GM12891 (cell line): ENCODE data around the gene TTC7B.

Experiments
- DNase-seq: peaks from one replicate; pipeline ENCODE4 v3.0.0; 2011; ENCODE audit warnings: low spot score; ENCODE audit not compliant: insufficient read length
- FAIRE-seq: peaks from 2 replicates; lab custom pipeline; 2011; peaks lifted over from hg19 to GRCh38; lab: Jason Lieb, UNC
- PAX5 ChIP-seq: IDR thresholded peaks from 2 replicates; pipeline ENCODE4 v1.6.1; 2011; ENCODE audit warnings: low read length, moderate library complexity, mild to moderate bottlenecking; ENCODE audit not compliant: insufficient read depth, severe bottlenecking
- POLR2A ChIP-seq: IDR thresholded peaks from 2 replicates; pipeline ENCODE4 v1.6.1; 2011; ENCODE audit warnings: low read depth, low read length, control low read depth
- POLR2AphosphoS5 ChIP-seq: IDR thresholded peaks from 2 replicates; pipeline ENCODE4 v1.6.1; 2011; ENCODE audit warnings: low read depth, low read length, control low read depth
- POU2F2 ChIP-seq: IDR thresholded peaks from 2 replicates; pipeline ENCODE4 v1.6.1; 2011; ENCODE audit warnings: low read depth, mild to moderate bottlenecking, control low read depth, low read length, moderate library complexity
- SPI1 ChIP-seq: IDR thresholded peaks from 2 replicates; pipeline ENCODE4 v1.6.1; 2011; ENCODE audit warnings: low read depth, low read length, control low read depth
- TAF1 ChIP-seq: IDR thresholded peaks from 2 replicates; pipeline ENCODE4 v1.6.1; 2011; ENCODE audit warnings: low read depth, low read length, control low read depth

Gene TTC7B

DNA sequence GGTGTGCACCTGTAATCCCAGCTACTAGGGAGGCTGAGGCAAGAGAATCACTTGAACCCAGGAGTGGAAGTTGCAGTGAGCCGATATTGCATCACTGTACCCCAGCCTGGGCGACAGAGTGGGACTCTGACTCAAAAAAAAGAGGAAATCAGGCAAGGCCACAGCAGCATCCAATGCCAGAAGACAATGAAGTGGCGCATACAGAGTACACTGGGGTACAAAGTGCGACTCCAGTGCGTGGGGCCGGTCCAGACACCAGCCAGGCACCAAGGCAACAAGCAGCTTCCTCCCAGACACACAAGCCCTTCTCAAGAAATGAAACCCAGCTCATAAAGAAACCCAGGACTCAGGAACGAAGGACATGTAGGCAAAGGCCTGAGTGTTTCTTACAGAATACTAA lies 28.2 kb downstream of the TTC7B start:
- TF ChIP-seq TAF1 (no peak), POLR2A (no peak), POU2F2 (no peak), SPI1 (no peak)
- no peak for FAIRE-seq
- DNase-seq = no peak

DNA sequence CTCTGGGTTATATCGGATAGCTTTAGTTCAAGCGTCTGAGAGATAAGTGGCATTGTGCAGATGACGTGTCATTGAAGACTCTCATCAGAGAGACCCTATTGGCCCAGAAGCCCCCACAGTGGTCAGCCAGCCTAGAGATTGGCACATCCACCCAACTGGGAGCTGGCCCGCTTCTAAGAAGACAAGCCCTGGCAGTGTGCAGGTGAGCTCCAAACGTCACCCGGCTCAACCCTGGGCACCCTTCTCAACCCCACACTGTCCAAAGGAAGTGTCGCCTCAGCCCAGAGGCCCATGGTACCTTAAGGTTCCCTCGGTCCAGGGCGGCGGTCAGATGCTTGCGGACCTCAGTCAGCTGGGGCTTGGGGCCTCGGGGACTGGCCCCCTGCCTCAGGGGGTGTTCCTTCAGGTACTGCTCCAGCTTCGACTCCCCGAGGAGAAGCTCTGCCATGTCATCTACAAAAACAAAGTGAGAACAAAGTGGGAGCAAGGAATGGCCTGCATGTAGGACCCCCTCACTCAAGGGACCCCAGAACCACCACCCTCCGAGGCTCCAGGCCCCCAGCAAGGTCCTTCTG lies 30.3 kb downstream of the TTC7B start:
- FAIRE-seq (no peak), DNase-seq (no peak)
- no peak for TF ChIP-seq POLR2A
- TF ChIP-seq SPI1 = no peak
- no peak for TF ChIP-seq PAX5
- no peak for TF ChIP-seq POLR2AphosphoS5
- no peak for TF ChIP-seq TAF1

DNA sequence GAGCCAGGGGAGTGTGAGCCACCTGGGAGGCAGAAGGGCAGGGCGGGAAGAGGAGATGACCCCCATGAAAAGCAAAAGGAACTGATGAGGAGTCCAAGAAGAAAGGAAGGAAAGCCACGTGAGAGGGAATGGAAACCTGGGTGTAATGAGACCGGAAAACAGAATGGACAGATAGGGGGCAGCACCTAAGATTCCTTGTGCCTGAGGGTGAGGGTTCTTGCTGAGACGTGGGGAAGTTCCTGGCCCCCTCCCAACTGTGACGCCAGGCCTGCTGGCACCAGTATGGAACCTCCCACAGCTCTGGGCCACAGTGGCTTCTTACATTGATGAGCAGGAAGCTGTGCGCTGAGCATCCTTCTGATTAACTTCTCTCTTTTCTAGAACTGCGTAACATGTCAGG lies 30.8 kb downstream of the TTC7B start:
- no peak for FAIRE-seq
- DNase-seq = no peak

DNA sequence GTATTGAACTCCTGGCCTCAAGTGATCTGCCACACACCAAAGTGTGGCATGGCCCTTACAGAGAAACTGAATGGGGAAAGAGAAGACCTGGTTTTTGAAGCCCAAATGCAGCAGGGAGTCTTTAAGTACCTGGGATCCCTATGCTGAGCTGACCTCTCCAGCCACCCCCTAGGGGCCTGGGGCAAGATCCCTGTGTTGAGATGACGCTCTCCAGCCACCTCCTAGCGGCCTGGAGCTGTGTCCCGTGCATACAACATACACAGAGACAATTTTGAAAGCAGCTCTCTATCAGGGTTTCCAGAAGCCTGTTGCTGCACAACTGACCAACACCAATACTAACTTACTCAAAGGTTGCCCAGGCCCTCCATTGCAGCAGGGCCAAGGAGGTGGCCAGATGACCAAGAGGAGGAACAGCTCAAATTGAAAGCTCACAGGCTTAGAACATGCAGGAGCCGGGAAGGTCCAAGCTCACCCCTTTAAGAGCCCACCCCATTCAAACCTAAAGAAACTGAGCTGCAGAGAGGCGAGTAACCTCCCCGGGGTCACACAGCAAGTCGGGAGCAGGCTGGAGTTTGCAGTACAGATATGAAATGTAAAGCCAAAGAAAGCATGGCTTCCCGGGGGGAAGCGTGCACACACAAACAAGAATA lies 31.5 kb downstream of the TTC7B start:
- DNase-seq = no peak
- no peak for TF ChIP-seq POU2F2
- FAIRE-seq = no peak

More for the DNA sequence above, 30.8 kb downstream of the TTC7B start:
- TF ChIP-seq TAF1 (no peak), PAX5 (no peak), POLR2AphosphoS5 (no peak), POU2F2 (no peak), SPI1 (no peak), POLR2A (no peak)

DNA sequence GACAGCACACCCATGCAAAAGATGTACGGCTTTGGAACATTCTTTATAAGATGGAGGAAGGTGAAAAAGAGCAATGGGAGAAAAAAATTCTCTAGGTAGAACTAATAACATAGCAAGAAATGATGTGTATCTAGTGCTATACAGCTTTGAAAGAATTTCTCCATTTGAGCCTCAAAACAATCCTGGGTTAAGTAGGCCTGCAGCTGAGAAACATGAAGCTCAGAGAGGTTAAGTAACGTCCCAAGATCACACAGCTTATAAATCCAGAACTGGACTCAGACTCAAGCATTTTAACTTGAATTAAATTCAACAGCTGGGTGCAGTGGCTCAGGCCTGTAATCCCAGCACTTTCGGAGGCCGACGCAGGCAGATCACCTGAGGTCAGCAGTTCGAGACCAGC lies 32.9 kb downstream of the TTC7B start:
- no peak for DNase-seq
- TF ChIP-seq TAF1 (no peak), POLR2A (no peak), POU2F2 (no peak), SPI1 (no peak), POLR2AphosphoS5 (no peak), PAX5 (no peak)
- FAIRE-seq = no peak

DNA sequence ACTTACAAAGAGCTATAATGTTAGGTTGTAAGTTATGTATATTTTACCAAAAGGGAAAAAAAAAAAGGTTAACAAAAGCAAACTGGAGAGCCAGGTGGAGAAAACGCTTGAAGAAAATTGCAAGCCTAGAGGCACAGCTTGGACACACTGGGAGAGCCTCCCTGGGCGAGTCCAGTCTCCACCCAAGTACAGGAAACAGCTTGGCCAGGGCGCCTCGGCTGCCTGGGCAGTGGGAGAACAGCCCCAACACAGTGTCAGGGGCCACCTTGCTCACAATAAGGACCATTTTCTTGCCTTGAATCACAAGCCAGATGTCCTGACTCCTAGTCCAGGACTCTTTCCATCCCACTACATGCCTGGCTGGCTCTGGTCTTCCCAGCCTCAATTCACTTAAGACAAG lies 33.3 kb downstream of the TTC7B start:
- TF ChIP-seq POU2F2 = no peak
- no peak for TF ChIP-seq SPI1
- TF ChIP-seq POLR2AphosphoS5 = no peak
- no peak for TF ChIP-seq PAX5
- TF ChIP-seq POLR2A = no peak
- TF ChIP-seq TAF1 = no peak

DNA sequence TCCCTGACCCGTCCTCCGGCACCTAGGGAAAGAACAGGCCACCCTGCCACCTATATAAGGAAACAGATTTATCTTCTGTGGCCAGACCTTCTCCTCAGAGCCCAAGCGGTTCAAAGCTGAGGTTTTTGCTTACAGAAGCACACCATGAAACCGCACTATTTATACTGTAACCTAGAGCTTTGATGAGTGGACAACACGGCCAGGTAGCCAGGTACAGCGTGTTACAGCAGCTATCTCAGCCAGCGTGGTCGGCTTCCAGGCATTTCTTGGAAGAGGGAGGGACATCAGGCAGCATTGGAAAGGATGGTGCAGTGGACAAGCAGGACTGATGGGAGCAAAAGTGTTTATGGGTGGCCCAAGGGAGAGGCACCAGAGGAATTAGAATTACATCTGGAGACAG lies 34.4 kb downstream of the TTC7B start:
- no peak for FAIRE-seq

More for the DNA sequence above, 33.3 kb downstream of the TTC7B start:
- DNase-seq (no peak), FAIRE-seq (no peak)

DNA sequence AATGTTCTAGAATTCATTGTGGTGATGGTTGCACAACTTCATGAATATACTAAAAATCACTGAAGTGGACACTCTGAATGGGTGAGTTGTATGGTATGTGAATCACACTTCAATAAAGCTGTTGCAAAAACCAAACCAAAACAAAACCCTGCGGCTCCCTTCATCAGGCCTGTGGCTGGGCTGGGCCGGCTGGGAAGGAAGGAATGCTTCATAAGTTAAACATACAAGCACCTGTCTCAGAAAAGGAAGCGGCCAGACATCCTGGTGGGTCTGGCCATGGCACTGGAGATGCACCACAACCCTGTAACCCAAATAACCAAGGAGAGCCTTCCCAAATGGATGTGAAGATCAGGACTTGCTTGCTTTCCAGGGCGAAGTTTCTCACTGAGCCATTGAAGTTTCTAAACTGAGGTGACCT lies 34.9 kb downstream of the TTC7B start:
- TF ChIP-seq POLR2AphosphoS5 (no peak), POU2F2 (no peak), PAX5 (no peak), TAF1 (no peak), POLR2A (no peak), SPI1 (no peak)
- no peak for FAIRE-seq
- DNase-seq = no peak

More for the DNA sequence above, 34.4 kb downstream of the TTC7B start:
- no peak for DNase-seq
- no peak for TF ChIP-seq PAX5
- no peak for TF ChIP-seq SPI1
- TF ChIP-seq TAF1 = no peak
- TF ChIP-seq POLR2A = no peak
- TF ChIP-seq POU2F2 = no peak
- TF ChIP-seq POLR2AphosphoS5 = no peak

DNA sequence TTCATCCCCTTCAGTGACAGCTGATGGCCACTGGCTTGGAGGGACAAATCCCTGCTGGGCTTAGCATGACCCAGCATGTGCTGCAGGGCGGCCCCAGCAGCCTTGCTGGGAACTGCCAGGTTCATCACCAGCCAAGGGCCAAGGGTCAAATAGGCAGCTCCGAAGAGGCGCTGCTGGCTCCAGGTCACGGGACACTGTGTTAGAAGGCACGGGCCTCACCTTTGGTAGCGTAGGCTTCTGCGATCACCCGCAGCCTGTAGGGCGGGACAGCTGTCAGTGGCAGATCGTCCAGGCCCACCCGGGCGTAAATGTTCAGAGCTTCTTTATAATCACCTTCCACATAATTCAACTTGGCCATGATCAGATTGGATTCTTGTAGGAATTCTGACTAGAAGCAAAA lies 35.7 kb downstream of the TTC7B start:
- FAIRE-seq (no peak), DNase-seq (no peak)
- TF ChIP-seq POLR2A = no peak
- no peak for TF ChIP-seq SPI1
- TF ChIP-seq POLR2AphosphoS5 = no peak
- no peak for TF ChIP-seq POU2F2
- no peak for TF ChIP-seq TAF1
- TF ChIP-seq PAX5 = no peak

DNA sequence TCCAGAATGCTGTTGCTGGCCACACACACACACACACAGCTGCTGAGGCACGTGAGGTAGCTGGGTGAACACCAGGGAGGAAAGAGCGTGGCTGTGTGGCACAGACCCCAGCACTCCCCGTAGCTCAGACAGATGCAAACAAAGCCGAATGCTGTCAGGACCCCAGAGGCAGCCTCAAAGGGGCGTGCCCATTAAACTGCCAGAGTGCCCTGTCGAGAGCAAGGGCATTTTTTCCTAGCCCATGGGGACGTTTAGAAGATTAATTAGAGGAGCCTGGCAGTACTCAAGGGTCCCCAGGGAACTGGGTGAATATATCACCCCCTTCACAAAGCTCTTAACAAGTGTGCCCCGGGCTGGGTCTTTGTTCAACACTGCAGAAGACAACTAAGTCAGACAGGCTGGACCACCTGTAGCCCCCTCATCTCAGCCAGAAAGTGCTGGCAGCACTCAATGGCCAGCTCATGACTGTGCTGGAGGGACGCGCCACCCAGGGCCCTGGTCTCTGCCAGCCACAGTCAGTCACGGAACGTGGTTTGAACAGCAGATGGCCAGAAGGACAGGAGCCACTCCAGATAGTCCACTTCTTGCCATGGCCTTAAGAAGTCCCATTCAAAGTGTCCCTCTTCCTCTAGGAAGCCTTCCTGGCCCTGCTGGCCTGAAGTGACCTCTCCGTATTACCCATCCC lies 37.5 kb downstream of the TTC7B start:
- TF ChIP-seq TAF1 = no peak
- no peak for TF ChIP-seq POLR2AphosphoS5
- TF ChIP-seq POU2F2 = no peak
- TF ChIP-seq SPI1 = no peak
- TF ChIP-seq PAX5 = no peak
- no peak for TF ChIP-seq POLR2A
- FAIRE-seq (no peak), DNase-seq (no peak)
